ENCODE data around the gene ZNF471.

ZNF471 gene

DNA sequence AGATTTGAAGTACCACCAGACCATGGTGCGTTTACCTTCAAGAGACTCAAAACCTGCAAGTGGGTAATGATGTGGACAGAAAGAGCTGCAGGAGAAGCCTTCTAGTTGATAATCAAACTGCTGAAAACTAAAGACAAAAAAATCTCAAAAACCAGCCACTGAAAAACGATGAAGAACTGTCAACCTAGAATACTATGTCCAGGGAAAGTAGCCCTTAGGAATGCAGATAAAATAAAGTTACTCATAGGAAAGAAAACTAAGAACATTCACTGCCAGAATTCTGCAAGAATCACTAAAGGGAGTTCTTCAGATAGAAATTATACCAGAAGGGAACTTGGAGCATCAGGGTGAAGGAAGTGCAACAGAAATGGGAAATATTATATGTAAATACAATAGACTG is 64.9 kb downstream of the ZNF471 start:
- no peaks in the 10 kb centered on the region for H3K36me3 ChIP-seq (ENCODE audit: control insufficient read depth, low read length)
- no peaks in the 10 kb centered on the region for H3F3A ChIP-seq (ENCODE audit: control insufficient read depth, insufficient read depth)
- H3K27me3 ChIP-seq (ENCODE audit: control insufficient read depth, low read length) = no peaks in the 10 kb centered on the region
- TF ChIP-seq, protein P1, sequence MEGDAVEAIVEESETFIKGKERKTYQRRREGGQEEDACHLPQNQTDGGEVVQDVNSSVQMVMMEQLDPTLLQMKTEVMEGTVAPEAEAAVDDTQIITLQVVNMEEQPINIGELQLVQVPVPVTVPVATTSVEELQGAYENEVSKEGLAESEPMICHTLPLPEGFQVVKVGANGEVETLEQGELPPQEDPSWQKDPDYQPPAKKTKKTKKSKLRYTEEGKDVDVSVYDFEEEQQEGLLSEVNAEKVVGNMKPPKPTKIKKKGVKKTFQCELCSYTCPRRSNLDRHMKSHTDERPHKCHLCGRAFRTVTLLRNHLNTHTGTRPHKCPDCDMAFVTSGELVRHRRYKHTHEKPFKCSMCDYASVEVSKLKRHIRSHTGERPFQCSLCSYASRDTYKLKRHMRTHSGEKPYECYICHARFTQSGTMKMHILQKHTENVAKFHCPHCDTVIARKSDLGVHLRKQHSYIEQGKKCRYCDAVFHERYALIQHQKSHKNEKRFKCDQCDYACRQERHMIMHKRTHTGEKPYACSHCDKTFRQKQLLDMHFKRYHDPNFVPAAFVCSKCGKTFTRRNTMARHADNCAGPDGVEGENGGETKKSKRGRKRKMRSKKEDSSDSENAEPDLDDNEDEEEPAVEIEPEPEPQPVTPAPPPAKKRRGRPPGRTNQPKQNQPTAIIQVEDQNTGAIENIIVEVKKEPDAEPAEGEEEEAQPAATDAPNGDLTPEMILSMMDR (IDR thresholded peaks at IDR 0.05; ENCODE audit: low read depth, low read length, poor library complexity, severe bottlenecking) = no peak
- TF ChIP-seq EZH2phosphoT487 (IDR thresholded peaks at IDR 0.05; ENCODE audit: borderline replicate concordance, low read length) = no peak
- peaks cover 28% of the 10 kb centered on the region for H3K9me3 ChIP-seq (ENCODE audit: control insufficient read depth, insufficient read depth, low read length)
- H3K9me2 ChIP-seq (replicated peaks; ENCODE audit: control insufficient read depth, low read length) = no peaks in the 10 kb centered on the region
- no peak overlapping the region for H3K4me3 ChIP-seq (ENCODE audit: low read length)
- no peak overlapping the region for H3K4me2 ChIP-seq (ENCODE audit: low read length)
- no peaks in the 10 kb centered on the region for H3K79me2 ChIP-seq (ENCODE audit: control insufficient read depth, low read length)
- 0 out of 2 replicates have a peak, but pooled peaks cover 3% of the 10 kb centered on the region for H3K4me1 ChIP-seq (ENCODE audit: control insufficient read depth, low read length)
- H3K27ac ChIP-seq (ENCODE audit: low read depth, low read length) = no peak overlapping the region
- H4K20me1 ChIP-seq (ENCODE audit: control insufficient read depth, insufficient read depth, low read depth, low read length) = no peaks in the 10 kb centered on the region

DNA sequence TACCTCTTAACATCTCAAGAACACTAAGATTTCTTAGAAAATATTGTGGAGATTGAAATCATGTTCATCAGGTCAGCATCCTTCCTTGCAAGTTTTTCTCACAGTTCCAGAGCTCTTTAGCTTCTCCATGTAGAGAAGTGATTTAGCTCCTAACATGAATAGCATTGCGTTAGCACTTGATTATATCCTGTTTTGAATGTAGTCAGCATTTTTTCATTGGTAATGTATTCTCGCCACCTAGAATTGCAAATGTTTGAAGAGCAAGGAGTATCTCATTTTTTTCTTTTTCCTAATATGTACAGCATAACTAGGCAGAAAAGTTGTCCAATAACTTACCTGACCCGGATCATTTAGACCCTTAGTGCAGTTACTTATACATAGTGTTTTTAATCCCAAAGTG is 66.3 kb downstream of the ZNF471 start:
- H3K4me3 ChIP-seq (ENCODE audit: low read length) = no peak overlapping the region
- no peak overlapping the region for H3K4me2 ChIP-seq (ENCODE audit: low read length)
- H3K79me2 ChIP-seq (ENCODE audit: control insufficient read depth, low read length) = no peaks in the 10 kb centered on the region
- H4K20me1 ChIP-seq (ENCODE audit: control insufficient read depth, insufficient read depth, low read depth, low read length) = no peaks in the 10 kb centered on the region
- H3K36me3 ChIP-seq (ENCODE audit: control insufficient read depth, low read length) = no peaks in the 10 kb centered on the region
- no peaks in the 10 kb centered on the region for H3K27me3 ChIP-seq (ENCODE audit: control insufficient read depth, low read length)
- no peak for TF ChIP-seq EZH2phosphoT487 (IDR thresholded peaks at IDR 0.05; ENCODE audit: borderline replicate concordance, low read length)
- TF ChIP-seq, protein P1 (IDR thresholded peaks at IDR 0.05; ENCODE audit: low read depth, low read length, poor library complexity, severe bottlenecking) = no peak
- no peaks in the 10 kb centered on the region for H3F3A ChIP-seq (ENCODE audit: control insufficient read depth, insufficient read depth)
- no peaks in the 10 kb centered on the region for H3K9me2 ChIP-seq (replicated peaks; ENCODE audit: control insufficient read depth, low read length)
- H3K9me3 ChIP-seq (ENCODE audit: control insufficient read depth, insufficient read depth, low read length) = peaks cover 33% of the 10 kb centered on the region
- no peak overlapping the region for H3K27ac ChIP-seq (ENCODE audit: low read depth, low read length)
- no peaks in the 10 kb centered on the region for H3K4me1 ChIP-seq (ENCODE audit: control insufficient read depth, low read length)

DNA sequence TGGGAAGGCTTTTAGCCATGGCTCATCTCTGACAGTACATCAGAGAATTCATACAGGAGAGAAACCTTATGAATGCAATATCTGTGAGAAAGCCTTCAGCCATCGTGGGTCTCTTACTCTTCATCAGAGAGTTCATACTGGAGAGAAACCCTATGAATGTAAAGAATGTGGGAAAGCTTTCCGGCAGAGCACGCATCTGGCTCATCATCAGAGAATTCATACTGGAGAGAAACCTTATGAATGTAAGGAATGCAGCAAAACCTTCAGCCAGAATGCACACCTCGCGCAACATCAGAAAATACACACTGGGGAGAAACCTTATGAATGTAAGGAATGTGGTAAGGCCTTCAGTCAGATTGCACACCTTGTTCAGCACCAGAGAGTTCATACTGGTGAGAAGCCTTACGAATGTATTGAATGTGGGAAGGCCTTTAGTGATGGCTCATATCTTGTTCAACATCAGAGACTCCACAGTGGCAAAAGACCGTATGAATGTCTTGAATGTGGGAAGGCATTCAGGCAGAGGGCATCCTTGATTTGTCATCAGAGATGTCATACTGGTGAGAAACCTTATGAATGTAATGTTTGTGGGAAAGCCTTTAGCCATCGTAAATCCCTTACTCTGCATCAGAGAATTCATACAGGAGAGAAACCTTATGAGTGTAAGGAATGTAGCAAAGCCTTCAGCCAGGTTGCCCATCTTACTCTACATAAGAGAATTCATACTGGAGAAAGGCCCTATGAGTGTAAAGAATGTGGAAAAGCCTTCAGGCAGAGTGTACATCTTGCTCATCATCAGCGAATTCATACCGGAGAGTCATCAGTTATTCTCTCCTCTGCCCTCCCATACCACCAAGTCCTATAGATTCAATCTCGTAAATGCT is 70.3 kb downstream of the ZNF471 start:
- no peak for TF ChIP-seq EZH2phosphoT487 (IDR thresholded peaks at IDR 0.05; ENCODE audit: borderline replicate concordance, low read length)
- TF ChIP-seq, protein P1 (IDR thresholded peaks at IDR 0.05; ENCODE audit: low read depth, low read length, poor library complexity, severe bottlenecking) = no peak
- no peaks in the 10 kb centered on the region for H3K36me3 ChIP-seq (ENCODE audit: control insufficient read depth, low read length)
- H4K20me1 ChIP-seq (ENCODE audit: control insufficient read depth, insufficient read depth, low read depth, low read length) = no peaks in the 10 kb centered on the region
- no peak overlapping the region for H3K4me2 ChIP-seq (ENCODE audit: low read length)
- H3K27ac ChIP-seq (ENCODE audit: low read depth, low read length) = no peak overlapping the region
- no peaks in the 10 kb centered on the region for H3K79me2 ChIP-seq (ENCODE audit: control insufficient read depth, low read length)
- H3K9me3 ChIP-seq (ENCODE audit: control insufficient read depth, insufficient read depth, low read length) = peaks cover 35% of the 10 kb centered on the region
- no peaks in the 10 kb centered on the region for H3F3A ChIP-seq (ENCODE audit: control insufficient read depth, insufficient read depth)
- H3K27me3 ChIP-seq (ENCODE audit: control insufficient read depth, low read length) = no peaks in the 10 kb centered on the region
- H3K9me2 ChIP-seq (replicated peaks; ENCODE audit: control insufficient read depth, low read length) = no peaks in the 10 kb centered on the region
- no peaks in the 10 kb centered on the region for H3K4me1 ChIP-seq (ENCODE audit: control insufficient read depth, low read length)
- H3K4me3 ChIP-seq (ENCODE audit: low read length) = no peak overlapping the region

All from DOHH2 (cell line).